GM21526 (cell line): ENCODE measurements around the gene NOS1.
"Not testable (repeated sequence)": the region's sequence is repeated elsewhere in the genome, so short reads cannot be mapped to it uniquely, and the experiment has no call there.

ENCODE experiments used
- ATAC-seq: cut with Tn5 transposase; IDR thresholded peaks from one replicate; pipeline ENCODE4 v1.9.1; 2021; ENCODE audit warnings: moderate library complexity; ENCODE audit not compliant: unreplicated experiment, low FRiP score

NOS1 gene

DNA sequence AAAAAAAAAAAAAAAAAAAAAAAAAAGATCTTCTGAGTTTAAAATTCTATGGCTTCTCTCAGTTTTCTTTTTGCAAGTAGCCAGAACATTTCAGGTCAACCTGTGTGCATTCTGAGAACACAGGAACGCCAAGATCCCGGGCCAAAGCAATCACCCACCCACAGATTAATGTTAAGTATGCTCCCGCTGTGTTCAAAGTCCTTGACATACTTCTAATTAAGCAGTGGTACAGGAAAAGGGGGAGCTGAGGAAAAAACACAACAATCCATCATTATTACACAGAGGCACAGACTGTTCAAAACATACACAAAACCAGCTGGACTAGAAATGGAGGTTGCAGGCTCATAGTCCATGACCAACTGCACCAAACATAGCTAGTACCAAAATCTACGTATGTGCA, 174.0 kb downstream of the NOS1 start:
- ATAC-seq, result no peak

DNA sequence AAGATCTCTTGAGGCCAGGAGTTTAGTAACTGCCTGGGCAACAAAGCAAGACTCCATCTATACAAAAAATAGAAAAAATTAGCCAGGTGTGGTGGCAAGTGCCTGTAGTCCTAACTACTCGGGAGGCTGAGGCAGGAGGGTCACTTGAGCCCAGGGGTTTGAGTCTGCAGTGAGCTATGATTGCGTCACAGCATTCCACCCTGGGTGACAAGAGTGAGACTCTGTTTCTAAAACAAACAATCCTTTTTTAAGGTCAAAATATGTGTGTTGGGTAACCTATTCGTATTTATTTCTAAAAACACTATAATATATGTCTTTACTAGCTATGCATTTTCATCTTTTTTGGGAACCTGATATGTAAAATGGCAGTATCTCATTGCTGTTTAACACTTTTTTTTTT, 178.6 kb downstream of the NOS1 start:
- no peak for ATAC-seq

DNA sequence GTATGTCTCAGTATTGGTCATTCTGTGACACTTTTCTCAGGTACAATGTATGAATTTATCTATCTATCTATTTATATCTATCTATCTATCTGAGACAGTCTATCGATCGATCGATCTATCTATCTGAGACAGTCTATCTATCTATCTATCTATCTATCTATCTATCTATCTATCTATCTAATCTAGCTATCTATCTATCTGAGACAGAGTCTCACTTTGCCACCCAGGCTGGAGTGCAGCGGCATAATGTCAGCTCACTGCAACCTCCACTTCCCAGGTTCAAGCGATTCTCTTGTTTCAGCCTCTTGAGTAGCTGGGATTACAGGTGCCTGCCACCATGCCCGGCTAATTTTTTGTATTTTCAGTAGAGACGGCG, 180.0 kb downstream of the NOS1 start:
- ATAC-seq, result not testable (repeated sequence)

DNA sequence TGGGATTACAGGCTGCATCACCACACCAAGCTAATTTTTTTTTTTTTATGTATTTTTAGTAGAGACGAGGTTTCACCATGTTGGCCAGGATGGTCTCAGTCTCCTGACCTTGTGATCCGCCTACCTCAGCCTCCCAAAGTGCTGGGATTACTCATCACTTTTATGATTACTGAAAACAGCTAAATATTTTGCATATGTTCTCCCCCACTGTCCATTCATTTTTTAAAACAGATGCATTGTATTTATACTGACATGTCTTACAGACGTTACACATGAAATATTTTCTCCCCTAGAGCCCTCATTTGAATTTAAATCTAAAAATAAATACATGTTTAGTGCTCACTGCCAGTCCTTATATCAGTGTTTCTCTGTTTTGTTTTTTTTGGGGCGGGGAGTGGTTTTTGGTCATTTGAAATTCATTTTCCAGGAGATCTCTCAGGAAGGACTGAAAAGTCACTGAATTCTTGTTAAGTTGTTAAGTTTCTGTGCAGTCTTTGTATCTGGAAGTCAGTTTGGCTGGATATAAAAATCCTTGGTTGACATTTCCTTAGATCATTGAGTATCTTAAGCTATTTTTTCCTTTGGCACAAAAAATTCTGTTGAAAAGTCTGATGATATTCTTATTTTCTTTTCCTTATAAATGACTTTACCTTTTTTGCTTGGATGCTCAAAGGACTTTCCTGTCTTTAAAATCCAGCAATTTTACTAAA, 180.5 kb downstream of the NOS1 start:
- no peak for ATAC-seq

DNA sequence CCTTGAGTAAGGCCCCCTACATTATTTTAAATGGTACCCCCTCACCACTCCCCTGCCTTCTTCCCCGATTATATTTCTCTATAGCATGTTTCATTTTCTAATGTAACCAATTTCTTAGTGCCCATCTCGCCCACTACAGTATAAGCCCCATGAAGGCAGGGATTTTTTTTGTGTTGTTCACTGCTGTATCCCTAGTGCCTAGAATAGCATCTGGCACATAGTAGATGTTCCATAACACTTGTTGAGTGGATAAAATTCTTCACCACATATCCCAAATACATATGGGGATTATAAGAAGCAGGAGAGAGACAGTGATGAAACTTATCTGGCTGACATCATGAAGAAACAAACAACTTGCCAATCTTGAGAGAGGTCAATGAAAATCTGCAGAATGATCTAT, 182.7 kb downstream of the NOS1 start:
- ATAC-seq, result no peak

DNA sequence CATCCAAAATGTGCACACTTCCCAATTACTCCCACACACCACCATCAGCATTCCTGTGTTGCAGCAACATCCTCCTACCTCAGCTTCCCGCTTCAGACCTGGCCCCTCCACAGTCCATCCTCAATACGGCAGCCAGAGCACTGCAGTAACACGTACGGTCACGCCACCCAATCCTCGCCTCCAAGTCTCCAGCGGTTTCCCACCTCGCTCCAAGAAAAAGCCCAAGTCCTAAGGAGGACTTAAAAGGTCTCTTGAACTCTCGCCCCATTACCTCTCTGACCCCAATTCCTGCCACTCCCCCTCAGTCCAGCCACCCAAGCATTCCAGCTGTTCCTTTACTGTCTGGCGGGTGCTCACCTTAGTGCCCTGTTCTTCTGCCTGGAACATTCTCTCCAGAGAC, 183.1 kb downstream of the NOS1 start:
- no peak for ATAC-seq

DNA sequence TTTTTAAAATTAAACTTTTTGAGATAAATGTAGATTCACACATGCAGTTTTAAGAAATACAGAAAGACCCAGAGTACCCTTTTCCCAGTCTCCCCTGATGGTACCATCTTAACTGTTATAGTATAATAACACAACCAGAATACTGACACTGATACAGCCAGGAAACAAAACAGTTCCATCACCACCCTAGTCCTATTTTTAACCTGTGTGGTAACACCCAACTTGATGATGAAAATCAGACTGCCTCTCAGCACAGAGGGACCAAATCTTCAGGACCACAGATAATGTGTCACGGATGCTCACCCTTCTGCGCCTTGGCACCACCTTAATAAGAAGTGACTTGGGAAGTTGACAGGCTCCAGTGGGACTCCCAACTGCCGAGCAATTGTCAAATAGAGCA, 189.3 kb downstream of the NOS1 start:
- ATAC-seq, result no peak

DNA sequence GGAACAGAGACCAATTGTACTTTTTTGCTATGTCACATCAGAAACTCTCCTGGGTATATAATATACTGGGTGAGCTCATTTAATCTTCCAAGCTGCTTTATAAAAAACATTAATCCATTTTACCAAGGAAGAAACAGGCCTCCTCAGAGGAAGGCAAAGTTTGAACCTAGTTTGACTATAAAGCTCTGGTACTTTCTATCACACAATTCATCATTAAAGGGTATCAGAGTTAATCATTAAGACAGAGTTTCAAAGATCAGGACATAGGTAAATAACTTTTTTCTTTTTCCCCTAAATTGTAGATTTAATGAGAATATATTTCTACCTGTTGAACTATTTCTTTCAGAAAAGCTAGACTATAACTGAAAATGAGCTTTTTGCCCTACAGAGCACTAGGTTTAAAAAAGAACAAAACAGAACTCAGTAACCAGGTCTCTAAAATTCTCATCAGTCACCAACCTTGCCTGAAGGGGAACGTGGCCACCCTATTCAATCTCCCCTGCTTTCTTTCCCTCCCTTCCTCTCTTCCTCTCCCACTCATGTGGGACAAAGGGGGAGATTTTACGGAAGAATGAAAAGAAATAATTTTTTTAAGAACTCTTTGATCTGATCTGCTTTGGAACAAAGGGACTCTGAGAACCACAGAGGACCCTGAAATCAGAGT, 189.8 kb downstream of the NOS1 start:
- no peak for ATAC-seq

DNA sequence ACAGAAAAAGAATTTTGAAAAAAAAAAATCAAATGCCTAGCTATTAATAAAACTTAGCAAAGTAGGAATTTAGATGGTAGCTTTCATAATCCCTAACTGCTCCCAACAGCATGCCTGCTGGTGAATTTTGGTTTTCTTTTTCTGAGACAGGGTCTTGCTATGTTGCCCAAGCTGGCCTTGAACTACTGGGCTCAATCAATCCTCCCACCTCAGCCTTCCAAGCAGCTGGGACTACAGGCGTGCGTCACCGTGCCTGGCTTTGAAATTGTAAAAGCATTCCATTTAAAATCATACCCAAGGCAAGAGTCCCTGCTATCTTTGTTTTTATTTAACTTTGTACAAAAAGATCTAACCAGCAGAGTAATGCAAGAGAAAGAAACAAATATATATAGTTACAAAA, 191.9 kb downstream of the NOS1 start:
- no peak for ATAC-seq

DNA sequence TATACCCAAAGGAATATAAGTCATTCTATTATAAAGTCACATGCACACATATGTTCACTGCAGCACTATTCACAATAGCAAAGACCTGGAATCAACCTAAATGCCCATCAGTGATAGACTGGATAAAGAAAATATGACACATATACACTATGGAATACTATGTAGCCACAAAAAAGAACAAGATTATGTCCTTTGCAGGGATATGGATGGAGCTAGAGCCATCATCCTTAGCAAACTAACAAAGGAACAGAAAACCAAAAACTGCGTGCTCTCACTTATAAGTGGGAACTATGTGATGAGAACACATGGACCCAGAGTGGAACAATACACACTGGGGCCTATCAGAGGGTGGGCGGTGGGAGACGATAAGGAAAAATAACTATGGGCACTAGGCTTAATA, 192.4 kb downstream of the NOS1 start:
- no peak for ATAC-seq

DNA sequence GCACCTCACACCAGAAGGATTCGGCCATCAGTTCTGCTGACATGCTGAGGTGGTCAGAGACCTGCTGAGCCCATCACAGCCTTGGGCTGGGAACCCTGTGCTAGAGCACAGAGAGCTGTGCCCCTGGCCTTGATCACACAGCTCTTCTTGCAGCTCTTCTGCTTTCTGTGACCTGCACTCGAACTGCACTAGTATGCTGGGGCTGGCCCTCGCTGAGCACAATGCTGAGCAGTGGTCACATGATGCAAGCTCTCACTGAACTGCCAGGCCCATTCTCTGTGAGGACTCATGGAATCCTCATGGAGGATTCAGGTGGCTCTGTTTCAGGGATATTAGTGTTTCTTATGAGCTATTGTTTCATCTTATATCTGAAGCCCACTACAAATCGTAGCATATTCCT, 193.7 kb downstream of the NOS1 start:
- no peak for ATAC-seq

DNA sequence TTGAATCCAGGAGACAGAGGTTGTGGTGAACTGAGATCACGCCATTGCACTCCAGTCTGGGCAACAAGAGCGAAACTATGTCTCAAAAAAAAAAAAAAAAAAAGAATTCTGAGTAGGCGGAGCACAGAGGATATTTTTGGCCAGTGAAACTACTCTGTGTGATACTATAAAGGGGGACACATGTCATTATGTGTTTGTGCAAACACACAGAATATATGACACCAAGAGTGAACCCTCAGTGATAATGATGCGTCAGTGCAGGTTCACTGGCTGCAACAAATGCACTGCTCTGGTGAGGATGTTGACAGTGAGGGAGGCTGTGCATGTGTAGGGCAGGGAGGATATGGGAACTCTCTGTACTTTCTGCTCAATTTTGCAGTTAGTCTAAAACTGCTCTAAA, 195.3 kb downstream of the NOS1 start:
- ATAC-seq, result no peak

DNA sequence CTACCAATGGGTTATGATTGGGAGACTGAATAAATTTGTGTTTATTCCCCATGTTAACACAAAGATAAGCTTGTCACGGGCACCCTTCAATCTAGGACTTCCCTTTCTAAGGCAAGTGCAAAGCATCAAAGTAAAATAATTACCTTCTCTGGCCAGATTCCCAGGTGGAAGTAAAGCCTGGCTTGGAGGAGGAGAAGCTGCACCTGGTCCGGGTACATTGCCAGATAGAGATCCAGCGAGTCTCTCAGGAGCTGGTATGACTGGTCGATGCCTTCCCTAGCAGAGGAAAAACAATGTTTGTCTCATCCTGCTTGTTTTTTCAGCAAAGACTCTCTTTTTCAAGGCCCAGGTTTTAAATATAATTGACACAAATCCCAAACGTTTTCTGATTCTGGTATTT, 196.1 kb downstream of the NOS1 start:
- ATAC-seq, result no peak

DNA sequence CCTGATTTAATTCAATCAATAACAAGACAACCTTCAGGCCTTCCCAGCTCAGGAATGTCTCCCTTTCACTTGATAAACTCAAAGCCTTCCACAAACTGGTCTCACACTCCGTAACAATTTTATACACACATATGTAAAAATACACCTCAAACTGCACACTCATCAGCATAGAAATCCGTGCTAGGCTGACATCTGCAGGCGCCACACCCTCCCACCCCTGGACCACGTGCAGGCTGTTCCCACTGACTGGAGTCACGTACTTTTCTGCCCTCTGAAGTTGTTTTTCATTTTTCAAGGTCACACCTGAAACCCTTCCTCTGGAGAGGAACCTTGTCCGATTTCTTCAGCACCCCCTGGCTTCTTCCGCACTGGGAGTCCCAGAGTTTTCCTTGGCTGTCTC, 198.8 kb downstream of the NOS1 start:
- ATAC-seq, result no peak

DNA sequence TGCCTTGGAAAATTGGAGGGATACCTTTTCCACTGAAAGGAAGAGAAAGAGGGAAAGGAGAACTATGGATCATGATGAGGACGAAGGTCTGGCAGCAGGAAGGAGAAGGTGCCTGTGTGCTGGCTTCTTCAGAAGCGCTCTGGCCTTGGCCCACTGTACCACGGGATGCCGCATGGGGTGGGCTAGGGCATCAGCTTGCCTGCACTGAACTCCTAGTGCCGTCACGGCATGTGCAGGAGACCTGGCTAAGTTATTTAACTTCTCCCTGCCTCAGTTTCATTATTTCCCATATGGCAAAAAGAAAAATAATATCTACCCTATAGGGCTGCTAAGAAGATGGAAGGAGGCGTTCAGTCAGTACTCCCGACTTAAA, 199.3 kb downstream of the NOS1 start:
- ATAC-seq, result no peak

DNA sequence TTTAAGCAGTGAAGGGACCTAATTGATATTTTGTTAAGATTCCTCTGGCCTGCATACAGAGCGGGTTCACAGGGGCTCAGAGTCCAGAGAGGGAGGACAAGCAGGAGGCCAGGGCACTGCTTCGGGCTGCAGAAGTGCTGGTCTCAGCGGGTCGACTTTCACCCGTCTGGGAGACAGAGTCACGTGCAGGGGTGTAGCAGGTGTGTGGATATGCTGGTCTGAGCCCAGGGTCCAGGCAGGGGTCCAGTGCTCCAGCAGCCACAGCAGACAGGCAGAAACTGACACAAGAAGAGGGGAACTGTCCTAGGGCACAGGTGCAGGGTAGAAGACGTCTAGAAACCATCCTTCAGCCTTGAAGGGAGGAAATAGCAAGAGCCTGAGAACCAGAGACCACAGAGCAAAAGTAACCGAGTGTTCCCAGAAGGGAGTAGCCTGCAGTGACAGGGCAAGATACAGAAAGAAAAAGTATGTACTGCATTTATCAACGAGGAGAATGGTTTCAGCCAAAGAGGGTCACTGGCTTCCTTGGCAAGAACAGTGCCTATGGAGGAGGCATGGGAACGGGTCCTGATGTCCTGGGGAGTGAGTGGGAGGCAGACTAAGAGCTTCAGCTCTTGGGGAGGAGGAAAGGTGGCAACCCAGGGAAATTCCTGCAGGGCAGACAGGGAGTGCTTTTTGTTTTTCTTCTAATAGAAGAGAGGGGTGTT, 199.8 kb downstream of the NOS1 start:
- ATAC-seq, result no peak

DNA sequence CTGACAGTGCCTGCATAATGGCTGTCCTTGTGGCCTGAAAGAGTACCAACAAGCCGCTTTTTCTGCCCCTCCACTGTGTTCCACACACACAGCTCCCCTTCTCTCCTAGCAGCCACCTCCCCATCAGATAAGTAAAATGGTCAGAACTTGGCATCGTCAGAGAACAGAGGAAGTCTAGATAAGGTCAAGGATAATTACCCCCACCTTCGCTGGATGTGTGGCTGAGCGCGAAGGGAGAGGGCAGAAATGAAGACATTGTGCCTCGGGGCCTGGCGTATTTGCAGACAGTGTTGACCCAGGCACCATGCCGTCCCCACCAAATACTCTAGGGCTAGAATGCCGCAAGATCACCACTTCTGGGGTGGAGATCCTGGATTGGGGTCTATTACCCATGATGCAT, 201.8 kb downstream of the NOS1 start:
- no peak for ATAC-seq

DNA sequence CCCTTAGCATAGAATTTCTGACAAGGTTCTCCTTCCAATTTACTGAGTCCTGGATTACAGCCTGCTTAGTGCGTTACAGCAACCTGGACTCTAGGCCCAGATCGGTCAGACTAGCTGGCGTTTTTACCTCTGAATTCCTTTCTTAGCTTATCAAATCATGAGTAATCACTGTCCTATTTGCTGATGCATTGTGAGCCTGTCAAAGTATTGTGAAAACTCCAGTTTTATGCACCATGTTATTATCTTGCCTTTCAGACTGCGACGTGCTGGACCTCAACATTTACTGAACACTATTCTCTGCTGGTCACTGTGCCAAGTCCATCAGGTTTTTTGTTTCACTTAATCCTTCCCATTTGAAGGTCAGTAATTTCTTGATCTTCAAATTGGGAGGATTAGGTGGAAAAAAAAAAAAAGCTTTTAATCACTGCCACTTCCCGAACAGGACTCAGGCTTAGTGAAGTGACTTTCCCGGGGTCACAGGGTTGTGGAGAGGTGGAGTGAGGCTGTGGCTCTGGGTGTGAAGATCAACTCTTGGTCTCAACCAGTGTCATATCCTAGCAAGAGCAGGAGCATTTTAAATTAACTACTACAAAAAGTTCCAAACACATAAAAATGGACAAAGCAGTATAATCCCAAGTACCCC, 202.4 kb downstream of the NOS1 start:
- ATAC-seq, result no peak
